Renal cortex interstitium (tissue), 11 donors: Measurements from ENCODE around the gene TMEM121. TPM values are rescaled to one million over a fixed set of nuclear protein-coding genes. Genes with fewer than 3 reads are reported as not detected.
"Not testable (repeated sequence)": the region's sequence is repeated elsewhere in the genome, so short reads cannot be mapped to it uniquely, and the experiment has no call there.

ENCODE experiments used
- DNase-seq, 11 donors: peaks; one replicate each; pipeline ENCODE4 v3.0.0-alpha.2; 2013; ENCODE audit warnings: low read depth in 9 of 11, low spot score in 4 of 11; ENCODE audit errors: extremely low read depth in 1 of 11
- polyA plus RNA-seq, 3 donors: library from polyadenylated mRNA; unstranded; fragments of 120-200 nt; gene quantifications; one replicate each; pipeline ENCODE4 v1.2.1, GENCODE V29; 2013; ENCODE audit not compliant: insufficient read length in 3 of 3

The TMEM121 gene
- polyA plus RNA-seq, 3 donors: 1.7 to 6.0 (median 5.7) TPM

DNA sequence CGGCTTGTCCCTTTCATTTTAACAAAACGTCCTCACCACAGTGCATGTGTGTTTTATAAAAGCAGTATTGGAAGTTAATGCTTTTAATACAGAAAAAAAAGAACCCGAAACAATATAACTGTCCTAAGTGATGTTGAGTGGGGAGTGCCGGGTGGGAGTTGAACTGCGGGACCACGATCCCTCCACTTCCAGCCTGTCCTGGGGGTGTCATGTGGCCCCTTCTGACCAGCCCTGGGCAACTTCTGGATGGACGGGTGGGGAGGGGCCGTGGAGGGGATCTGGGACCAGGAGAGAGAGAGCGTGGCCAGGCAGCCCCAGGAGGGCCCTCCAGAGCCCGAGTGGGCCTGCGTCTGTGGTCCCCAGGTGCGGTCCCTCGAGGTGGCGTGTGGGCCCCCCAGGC is 35.0 kb downstream of the TMEM121 start:
- not testable (repeated sequence) for DNase-seq

DNA sequence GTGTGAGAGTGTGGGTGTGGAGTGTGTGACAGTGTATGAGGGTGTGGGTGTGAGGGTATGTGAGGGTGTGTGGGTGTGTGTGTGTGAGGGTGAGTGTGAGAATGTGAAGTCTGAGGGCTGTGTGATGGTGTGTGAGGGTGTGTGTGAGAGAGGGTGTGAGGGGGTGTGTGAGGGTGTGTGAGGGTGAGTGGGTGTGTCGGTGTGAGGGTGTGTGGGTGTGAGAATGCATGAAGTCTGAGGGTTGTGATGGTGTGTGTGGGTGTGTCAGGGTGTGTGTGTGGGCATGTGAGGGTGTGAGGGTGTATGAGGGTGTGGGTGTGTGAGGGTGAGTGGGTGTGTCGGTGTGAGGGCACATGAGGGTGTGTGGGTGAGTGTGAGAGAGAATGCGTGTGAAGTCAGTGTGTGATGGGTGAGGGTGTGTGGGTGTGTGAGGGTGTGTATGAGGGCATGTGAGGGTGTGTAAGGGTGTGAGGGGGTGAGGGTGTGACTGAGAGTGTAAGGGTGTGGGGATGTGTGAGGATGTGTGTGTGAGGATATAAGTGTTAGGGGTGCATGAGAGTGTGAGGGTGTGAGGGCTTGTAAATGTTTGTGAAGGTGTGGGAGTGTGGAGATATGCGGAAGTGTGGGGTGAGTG is 36.4 kb downstream of the TMEM121 start:
- no peak for DNase-seq

DNA sequence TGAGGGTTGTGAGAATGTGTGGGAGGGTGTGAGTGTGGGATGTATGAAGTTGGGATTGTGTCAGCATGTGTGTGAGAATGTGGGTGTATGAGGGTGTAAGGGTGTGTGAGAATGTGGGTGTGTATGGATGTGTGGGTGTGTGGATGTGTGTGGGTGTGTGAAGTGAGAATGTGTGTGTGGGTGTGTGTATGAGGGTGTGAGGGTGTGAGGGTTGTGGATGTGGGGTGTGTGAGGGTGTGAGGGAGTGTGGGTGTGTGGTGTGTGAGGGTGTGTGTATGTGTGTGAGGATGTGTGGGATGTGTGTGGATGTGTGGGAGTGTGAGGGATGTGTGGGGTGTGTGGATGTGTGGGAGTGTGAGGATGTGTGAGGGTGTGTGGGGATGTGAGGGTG is 37.0 kb downstream of the TMEM121 start:
- DNase-seq: no peak

DNA sequence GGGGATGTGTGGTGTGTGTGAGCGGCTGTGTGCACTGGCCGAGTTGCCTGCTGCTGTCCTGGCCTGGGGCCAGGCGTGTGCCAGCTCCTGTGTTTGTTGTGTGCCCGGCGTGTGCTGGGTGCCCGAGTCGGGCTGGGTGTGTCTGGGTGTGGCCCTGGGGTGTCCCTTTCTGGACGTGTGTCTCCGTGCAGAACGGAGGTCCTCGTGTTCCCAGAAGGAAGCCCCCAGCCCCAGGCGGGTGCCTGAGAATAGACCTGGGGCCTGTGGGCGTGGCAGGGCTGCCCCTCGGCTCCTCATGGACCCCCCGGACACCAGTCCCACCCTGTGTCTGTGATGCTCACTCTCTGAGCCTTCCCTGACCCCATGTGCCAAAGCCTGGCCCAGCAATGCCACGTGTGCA is 38.2 kb downstream of the TMEM121 start:
- DNase-seq: not testable (repeated sequence)

DNA sequence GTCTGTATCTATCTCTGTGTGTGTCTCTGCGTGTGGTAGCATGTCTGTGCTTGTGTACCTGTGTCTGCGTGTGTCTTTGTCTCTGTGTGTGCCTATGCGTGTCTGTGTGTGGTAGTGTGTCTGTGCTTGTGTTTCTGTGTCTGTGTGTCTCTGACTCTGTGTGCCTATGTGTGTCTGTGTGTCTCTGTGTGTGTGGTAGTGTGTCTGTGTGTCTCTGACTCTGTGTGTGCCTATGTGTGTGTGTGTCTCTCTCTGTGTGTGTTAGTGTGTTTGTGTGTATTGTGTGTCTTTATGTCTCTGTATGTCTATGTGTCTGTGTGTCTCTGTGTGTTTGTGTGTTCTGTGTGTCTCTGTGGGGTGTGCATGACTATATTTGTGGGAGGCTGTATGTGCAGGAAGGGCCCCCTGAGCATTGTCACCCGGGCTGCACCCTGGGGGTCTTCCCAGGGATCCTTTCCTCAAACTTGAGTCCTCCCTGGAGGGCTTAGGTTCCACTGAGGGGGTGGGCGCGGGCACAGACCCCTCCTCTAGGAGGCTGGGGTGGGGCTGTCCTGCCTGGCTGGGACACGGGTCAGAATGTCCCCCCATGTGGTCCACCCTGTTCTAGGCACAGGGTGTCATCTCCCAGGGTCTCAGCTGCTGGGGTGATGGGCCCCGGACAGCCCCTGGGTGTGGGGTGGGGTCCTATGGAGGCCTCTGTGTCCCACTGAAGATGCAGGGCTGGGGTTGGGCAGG is 39.0 kb downstream of the TMEM121 start:
- DNase-seq: not testable (repeated sequence)

DNA sequence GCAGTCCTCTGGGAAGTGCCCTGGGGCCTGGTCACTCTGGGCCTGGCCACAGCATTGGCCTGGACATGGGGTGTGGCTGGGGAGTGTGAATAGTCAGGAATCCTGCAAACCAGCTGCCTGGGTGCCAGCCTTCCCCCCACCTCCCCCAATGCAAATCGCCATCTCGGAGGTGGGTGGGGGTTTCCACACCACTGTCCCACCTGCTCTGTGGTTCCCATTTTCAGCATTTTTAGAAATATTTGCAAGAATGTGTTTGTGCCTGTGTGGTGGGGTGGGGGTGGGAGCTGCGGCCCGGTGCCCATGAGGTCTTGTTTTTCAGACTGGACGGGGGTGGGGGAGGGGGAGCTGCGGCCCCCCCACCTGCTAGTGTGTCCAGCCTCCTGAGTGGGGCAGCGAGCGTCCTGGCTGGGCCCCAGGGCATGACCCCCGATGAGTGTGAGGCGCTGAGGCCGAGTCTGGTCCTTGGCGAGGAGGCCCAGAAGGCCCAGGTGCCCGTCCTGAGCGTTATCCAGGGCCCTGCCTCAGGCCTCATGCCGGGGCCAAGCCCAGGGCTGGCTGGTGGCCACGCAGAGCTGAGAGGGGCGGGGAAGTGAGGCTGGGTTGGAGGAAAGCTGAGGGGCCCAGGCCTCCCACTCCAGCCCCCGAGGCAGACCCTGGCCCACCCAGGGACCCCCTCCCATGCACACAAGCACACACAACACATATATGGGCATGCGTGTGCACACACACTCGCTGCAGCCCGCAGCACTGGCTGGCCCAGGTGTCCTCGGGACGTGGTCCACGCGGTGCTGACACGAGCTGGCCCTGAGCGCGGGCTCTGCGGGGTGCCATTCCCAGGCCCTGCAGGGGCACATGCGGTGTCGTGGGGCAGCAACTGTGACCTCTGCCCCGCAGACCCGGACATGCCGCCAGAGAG is 40.1 kb downstream of the TMEM121 start:
- not testable (repeated sequence) for DNase-seq

DNA sequence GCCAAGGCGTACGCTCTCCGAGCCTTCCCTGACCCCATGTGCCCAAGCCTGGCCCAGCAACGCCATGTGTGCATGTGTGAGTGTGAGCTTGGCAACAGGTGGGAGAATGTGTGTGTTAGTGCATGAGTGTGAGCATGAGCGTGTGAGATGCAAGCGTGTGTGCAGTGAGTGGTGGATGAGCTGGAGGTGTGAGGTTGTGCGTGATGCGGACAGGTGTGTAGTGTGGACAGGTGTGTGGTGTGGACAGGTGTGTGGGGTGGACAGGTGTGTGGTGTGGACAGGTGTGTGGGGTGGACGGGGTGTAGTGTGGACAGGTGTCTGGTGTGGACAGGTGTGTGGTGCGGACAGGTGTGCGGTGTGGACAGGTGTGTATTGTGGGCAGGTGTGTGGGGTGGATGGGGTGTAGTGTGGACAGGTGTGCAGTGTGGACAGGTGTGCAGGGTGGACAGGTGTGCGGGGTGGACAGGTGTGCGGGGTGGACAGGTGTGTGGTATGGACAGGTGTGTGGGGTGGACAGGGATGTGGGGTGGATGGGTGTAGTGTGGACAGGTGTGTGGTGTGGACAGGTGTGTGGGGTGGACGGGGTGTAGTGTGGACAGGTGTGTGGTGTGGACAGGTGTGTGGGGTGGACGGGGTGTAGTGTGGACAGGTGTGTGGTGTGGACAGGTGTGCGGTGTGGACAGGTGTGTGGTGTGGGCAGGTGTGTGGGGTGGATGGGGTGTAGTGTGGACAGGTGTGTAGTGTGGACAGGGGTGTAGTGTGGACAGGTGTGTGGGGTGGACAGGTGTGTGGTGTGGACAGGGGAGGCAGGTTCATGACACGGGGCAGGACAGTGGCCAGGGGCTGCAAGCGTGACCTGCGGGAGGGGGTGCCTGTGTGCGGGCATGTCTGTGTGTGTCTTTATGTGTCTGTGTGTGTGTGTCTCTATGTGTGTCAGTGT is 41.1 kb downstream of the TMEM121 start:
- not testable (repeated sequence) for DNase-seq

DNA sequence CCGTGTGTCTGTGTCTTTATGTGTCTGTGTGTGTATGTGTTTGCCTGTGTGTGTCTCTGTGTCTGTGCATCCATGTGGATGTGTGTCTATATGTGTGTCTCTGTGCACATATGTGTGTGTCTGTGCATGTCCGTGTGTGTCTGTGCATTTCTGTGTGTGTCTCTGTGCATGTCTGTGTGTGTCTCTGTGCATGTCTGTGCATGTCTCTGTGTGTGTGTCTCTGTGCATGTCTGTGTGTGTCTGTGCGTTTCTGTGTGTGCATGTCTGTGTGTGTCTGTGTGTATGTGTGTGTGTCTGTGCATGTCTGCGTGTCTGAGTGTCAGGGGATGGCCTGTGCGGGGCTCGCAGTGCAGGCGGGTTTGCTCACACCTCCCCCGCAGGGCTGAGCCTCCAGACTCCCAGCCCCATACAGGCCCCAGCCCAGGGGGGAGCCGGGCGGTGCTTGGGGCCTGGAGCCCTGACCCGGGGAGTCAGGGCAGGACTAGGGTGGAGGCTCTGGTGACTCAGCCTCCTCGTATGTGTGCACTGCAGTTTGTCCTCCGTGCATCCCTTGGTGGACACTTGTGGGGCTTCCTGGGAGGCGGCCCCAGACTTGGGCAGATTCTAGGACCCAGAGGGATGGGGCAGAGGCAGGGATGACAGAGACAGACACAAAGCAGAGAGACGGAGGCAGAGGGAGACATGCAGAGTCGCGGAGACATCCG is 41.9 kb downstream of the TMEM121 start:
- not testable (repeated sequence) for DNase-seq

DNA sequence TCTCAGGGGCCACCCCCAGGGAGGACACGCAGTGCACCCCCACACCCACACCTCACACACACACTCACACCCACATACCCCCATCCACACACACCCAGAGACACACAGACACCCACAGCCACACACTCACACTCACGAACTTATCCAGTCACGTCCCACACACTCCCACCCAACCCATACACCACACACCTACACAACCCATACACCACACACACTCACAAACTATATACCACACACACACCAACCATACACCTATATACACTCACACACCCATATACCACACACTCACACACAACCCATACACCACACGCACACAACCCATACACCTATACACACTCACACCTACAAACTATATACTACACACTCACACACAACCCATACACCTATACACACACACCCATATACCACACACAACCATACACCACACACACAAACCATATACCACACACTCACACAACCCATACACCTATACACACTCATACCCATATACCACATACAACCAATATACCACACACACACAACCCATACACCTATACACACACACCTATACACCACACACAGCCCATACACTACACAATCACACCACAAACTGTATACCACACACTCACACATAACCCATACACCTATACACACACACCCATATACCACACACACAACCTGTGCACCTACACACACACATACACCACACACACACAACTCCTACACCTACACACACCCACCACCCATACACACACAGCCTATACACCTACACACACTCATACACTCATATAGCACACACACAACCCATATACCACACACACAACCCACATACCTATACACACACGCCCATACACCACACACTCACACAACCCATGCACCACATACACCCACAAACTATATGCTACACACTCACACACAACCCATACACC is 42.7 kb downstream of the TMEM121 start:
- DNase-seq: no peak

DNA sequence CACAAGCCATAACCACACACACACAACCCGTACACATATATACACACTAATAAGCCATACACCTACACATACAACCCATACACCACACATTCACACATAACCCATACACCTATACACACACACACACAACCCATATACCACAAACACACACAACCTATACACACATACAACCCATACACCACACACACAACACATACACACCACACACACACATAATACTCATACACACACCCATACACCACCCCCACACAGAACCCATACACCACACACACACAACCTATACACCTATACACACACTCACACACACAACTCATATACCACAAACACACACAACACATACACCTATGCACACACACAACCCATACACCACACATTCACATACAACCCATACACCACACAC is 44.1 kb downstream of the TMEM121 start:
- no peak for DNase-seq

DNA sequence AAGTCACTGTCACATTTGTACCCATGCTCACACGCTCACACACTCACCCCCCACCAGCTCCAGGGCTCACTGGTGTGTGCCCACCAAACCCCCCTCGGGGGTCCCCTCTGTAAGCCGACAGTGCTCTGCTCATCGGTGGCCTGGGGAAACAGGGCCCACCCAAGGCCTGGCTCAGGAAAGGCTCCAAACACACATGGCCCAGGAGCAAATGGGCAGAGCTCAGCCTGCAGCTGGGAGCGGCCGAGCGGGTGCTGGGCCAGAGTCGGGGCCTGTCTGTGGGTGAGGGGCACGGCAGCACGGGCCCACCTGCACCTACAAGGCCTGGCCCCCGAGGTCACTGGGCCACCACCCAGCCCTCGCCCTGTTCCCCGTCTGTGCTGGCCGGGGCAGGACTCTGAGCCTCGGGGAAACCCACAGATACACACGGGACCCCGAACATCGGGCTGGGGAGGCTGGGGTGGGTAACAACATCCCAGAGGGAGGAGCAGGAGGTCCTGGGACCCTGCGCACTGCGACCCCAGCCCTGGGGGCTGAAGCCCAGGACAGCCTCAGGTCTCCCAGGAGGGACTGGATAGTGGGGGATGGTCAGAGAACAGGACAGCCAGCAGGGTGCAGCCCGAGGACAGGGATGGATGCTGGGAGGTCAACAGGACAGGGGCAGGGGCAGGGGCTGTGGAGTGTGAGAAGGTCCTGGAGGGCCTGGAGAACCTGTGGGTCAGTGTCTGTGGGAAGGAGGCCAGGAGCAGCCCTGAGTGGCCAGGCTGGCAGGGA is 45.0 kb downstream of the TMEM121 start:
- not testable (repeated sequence) for DNase-seq

DNA sequence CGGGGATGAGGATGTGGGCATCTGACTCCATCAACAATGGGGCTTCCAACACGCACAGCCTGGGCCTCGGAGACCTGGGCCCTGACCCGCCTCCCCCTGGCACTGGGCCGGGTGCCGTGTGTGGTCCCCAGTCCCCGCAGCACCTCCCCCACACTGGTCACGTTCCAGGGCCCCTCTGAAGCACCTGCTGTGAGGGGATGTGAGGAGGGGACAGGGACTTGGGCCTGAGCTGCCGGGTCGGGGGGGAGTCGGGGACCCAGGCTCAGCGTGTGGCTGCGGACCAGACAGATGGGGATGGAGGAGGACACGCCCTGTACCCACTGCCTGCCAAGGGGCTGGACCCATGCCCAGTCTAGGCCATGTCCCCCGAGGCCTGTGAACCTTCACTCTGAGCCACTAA is 45.7 kb downstream of the TMEM121 start:
- DNase-seq: not testable (repeated sequence)

DNA sequence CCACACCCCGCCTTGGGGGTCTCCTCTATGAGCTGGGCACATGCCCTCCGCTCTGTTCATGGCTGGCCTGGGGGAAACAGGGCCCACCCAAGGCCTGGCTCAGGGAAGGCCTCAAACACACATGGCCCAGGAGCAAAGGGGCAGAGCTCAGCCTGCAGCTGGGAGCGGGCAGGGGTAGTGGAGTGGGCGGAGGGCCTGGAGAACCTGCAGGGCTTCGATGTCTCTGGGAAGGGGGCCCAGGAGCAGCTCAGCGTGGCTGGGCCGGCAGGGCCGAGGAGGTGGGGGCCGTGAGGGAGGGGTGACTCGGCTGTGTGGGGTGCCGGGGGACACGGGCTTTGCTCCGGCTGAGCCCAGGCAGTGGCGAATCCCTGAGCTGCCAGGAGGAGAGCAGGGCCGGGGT is 47.5 kb downstream of the TMEM121 start:
- not testable (repeated sequence) for DNase-seq

DNA sequence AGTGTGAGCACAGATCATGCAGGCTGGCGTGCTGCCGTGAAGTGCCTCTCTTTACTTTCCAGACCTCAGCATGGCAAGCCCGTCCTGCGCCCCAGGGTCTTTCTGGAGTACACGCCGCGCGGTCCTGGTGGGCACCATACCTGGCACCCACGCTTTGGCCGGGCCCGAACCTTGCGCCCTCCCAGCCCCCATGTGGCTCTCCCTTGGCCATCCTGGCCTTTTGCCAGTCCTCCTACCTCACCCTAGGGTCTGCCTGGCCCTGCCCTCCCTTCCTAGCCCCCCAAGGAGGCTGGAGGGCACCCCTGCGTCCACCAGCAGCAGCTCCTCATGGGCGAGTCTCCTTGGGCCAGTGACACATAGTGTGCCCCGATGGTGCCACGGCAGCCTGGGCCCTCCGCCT is 48.0 kb downstream of the TMEM121 start:
- DNase-seq: not testable (repeated sequence)

DNA sequence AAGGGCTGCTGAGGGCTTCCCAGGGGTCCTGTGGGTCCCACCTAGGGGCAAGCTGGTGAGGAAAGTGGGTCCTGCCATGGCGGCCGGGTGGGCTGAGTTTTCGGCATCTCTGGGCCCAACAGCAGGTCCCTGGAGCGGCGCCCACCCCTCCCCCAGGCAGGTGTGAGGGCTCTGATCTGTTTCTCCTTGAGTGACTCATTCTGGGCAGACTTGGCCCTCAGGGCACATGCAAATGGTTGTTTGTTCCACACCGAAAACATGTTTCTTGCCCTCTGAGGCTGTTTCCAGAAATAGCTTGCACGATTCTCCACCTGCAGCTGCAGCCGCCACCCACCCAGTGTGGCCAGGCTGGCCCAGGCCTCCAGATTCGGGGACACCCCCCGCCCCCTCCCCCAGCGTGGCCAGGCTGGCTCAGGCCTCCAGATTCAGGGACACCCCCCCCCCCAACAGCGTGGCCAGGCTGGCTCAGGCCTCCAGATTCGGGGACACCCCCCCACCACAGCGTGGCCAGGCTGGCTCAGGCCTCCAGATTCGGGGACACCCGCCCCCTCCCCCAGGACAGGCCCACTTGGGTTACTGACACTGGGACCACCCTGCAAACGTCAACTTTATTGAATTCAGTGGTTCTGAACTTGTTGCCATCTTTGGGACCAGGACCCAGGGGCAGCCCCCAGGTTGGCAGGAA is 48.8 kb downstream of the TMEM121 start:
- DNase-seq: not testable (repeated sequence)
